Measurements from ENCODE around the gene TM4SF20. TPM values are rescaled to one million over a fixed set of nuclear protein-coding genes. Genes with fewer than 3 reads are reported as not detected.

Gene TM4SF20
- polyA plus RNA-seq, 3 donors = not detected

DNA sequence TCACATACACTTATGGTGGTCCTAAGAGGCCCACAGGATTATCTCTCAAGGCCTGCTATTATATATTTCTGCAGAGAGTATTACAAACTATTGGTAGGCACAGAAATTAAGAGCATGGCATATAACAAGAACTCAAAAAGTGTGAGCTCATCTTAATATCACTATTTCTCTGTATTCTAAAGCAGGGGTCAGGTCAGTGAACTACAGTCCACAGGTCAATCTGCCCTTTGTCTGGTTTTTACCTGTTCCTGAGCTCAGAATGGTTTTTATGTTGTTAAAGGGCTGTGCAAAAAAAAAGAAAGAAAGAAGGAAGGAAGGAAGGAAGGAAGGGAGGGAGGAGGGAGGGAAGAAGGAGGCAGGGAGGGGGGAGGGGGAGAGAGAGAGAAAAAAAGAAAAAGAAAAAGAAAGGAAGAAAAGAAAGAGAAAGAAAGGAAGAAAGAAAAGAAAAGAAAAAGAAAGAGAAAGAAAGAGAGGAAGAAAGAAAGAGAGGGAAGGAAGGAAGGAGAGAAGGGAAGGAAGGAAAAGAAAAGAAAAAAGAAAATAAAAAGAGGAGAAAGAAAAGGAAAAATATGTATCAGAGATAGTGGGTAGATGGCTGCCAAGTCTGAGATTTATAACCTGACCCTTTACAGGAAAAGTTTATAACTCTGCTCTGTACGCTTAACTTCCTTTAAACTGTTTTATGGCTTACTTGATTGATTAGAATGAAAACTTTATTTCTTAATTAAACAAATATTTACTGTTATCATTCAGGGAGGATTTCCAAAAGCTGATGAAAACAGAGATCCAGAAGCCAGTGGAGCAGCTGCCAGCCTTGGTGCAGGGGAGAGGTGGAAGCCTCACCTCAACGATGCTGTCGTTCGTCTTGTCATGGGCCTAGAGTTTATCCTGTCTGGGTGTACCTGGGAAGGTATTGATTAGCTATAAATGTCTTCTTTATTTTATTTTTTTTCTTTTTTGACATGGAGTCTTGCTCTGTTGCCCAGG, 19.9 kb upstream of the TM4SF20 start:
- Histone ChIP-seq H3K4me3 (replicated peaks in 1 of 3; ENCODE audit: low read depth in 2 of 3, low read length in 3 of 3) (no peak overlapping the region), H3K27me3 (ENCODE audit: control insufficient read depth in 2 of 2, insufficient read depth in 2 of 2, low read length in 2 of 2) (no peaks in the 10 kb centered on the region), H3K4me1 (ENCODE audit: control insufficient read depth in 1 of 2, insufficient read depth in 2 of 2, low read length in 2 of 2) (peaks cover 11 to 32% of the 10 kb centered on the region in 2 donors), H3K79me2 (ENCODE audit: insufficient read depth, low read length) (no peaks in the 10 kb centered on the region), H2AFZ (ENCODE audit: insufficient read depth, low read depth, low read length, poor library complexity, severe bottlenecking) (no peak overlapping the region), H4K20me1 (ENCODE audit: insufficient read depth, low read length) (no peaks in the 10 kb centered on the region), H3K27ac (ENCODE audit: low read depth in 1 of 2, low read length in 2 of 2) (no peak overlapping the region), H3K9me3 (replicated peaks in 1 of 2; ENCODE audit: control insufficient read depth in 1 of 2, insufficient read depth in 1 of 2, low read length in 2 of 2) (no peaks in the 10 kb centered on the region), H3K9ac (ENCODE audit: insufficient read depth, low read length, poor library complexity, severe bottlenecking) (no peak overlapping the region), H3K36me3 (replicated peaks in 1 of 2; ENCODE audit: control insufficient read depth in 1 of 2, insufficient read depth in 2 of 2, low read length in 2 of 2) (no peaks in the 10 kb centered on the region), H3K4me2 (replicated peaks; ENCODE audit: extremely low read depth, low read length, poor library complexity, severe bottlenecking) (no peak overlapping the region)
- WGBS (ENCODE audit: insufficient coverage) = no CpG with 5 or more reads among the region's 4 CpGs
- Mint-ChIP-seq H3K4me3 (no peak overlapping the region), H3K36me3 (no peaks in the 10 kb centered on the region), H3K9me3 (no peaks in the 10 kb centered on the region), H3K27me3 (ENCODE audit: low read depth in 3 of 3) (peaks cover 0 to 6% (median 0%) of the 10 kb centered on the region in 3 donors), H3K4me1 (peaks cover 38% of the 10 kb centered on the region), H3K27ac (peak overlapping the region in 1 of 7 donors; percentile 18)
- intact Hi-C loops (cut with micrococcal nuclease) = no loop called here
- DNase-seq = no peak
- TF ChIP-seq, protein P1, sequence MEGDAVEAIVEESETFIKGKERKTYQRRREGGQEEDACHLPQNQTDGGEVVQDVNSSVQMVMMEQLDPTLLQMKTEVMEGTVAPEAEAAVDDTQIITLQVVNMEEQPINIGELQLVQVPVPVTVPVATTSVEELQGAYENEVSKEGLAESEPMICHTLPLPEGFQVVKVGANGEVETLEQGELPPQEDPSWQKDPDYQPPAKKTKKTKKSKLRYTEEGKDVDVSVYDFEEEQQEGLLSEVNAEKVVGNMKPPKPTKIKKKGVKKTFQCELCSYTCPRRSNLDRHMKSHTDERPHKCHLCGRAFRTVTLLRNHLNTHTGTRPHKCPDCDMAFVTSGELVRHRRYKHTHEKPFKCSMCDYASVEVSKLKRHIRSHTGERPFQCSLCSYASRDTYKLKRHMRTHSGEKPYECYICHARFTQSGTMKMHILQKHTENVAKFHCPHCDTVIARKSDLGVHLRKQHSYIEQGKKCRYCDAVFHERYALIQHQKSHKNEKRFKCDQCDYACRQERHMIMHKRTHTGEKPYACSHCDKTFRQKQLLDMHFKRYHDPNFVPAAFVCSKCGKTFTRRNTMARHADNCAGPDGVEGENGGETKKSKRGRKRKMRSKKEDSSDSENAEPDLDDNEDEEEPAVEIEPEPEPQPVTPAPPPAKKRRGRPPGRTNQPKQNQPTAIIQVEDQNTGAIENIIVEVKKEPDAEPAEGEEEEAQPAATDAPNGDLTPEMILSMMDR (IDR thresholded peaks at IDR 0.05) = no peak

DNA sequence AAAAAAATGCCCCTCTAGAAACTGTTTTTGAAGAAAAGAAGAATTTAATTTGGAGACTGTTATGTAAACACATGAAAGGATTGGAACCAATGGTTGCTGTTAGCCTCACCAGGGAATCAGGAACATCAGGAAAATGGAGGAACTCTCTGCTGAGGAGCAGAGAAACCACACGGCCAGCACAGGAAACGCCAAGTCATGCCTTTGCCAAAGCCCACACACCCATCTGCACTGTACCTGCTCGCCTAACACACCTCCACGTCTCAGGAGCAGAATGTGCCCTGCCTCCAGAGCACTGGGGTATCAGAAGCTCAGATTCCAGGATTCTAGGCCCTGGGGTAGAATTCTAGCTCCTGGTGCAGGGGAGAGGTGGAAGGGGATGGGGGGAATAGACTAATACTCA, 18.5 kb upstream of the TM4SF20 start:
- no peaks in the 10 kb centered on the region for H3K36me3 ChIP-seq (replicated peaks in 1 of 2; ENCODE audit: control insufficient read depth in 1 of 2, insufficient read depth in 2 of 2, low read length in 2 of 2)
- peak in 2 of 3 donors; percentile 36 to 43 for DNase-seq
- intact Hi-C loops (cut with micrococcal nuclease) = no loop called here
- Mint-ChIP-seq H3K27me3 (ENCODE audit: low read depth in 3 of 3) (peaks cover 0 to 5% (median 0%) of the 10 kb centered on the region in 3 donors), H3K27ac (peak overlapping the region in 1 of 7 donors; percentile 78), H3K9me3 (no peaks in the 10 kb centered on the region), H3K36me3 (no peaks in the 10 kb centered on the region), H3K4me1 (peaks cover 38% of the 10 kb centered on the region), H3K4me3 (no peak overlapping the region)
- no peaks in the 10 kb centered on the region for H3K9me3 ChIP-seq (replicated peaks in 1 of 2; ENCODE audit: control insufficient read depth in 1 of 2, insufficient read depth in 1 of 2, low read length in 2 of 2)
- H3K9ac ChIP-seq (ENCODE audit: insufficient read depth, low read length, poor library complexity, severe bottlenecking) = no peak overlapping the region
- no peak overlapping the region for H2AFZ ChIP-seq (ENCODE audit: insufficient read depth, low read depth, low read length, poor library complexity, severe bottlenecking)
- H3K79me2 ChIP-seq (ENCODE audit: insufficient read depth, low read length) = no peaks in the 10 kb centered on the region
- no peak overlapping the region for H3K27ac ChIP-seq (ENCODE audit: low read depth in 1 of 2, low read length in 2 of 2)
- H3K27me3 ChIP-seq (ENCODE audit: control insufficient read depth in 2 of 2, insufficient read depth in 2 of 2, low read length in 2 of 2) = no peaks in the 10 kb centered on the region
- no peak overlapping the region for H3K4me3 ChIP-seq (replicated peaks in 1 of 3; ENCODE audit: low read depth in 2 of 3, low read length in 3 of 3)
- no peak overlapping the region for H3K4me2 ChIP-seq (replicated peaks; ENCODE audit: extremely low read depth, low read length, poor library complexity, severe bottlenecking)
- 0% methylated on average over 4 of the region's 4 CpGs for WGBS (ENCODE audit: insufficient coverage)
- peaks cover 16 to 31% of the 10 kb centered on the region in 2 donors for H3K4me1 ChIP-seq (ENCODE audit: control insufficient read depth in 1 of 2, insufficient read depth in 2 of 2, low read length in 2 of 2)
- TF ChIP-seq, protein P1 (IDR thresholded peaks at IDR 0.05) = no peak
- H4K20me1 ChIP-seq (ENCODE audit: insufficient read depth, low read length) = no peaks in the 10 kb centered on the region
